B cell (primary cell): ENCODE data around the gene MAP7D3. TPM values are rescaled to one million over a fixed set of nuclear protein-coding genes. Genes with fewer than 3 reads are reported as not detected.

Experiments used
- ATAC-seq: fragments of 200-7000 bp; cut with Tn5 transposase; one replicate; pipeline ENCODE4 v1.10.0; 2021; ENCODE audit warnings: low read depth, mild to moderate bottlenecking, moderate number of reproducible peaks, moderate library complexity
- CTCF ChIA-PET: fragments of 350-600 bp; sonication (Branson Sonifier 250); formaldehyde crosslinking; loops from one replicate; lab custom pipeline; 2021; ENCODE audit warnings: antibody characterized with exemption, inconsistent platforms; lab: Charles Lee
- POLR2A ChIA-PET: fragments of 350-600 bp; sonication (Branson Sonifier 250); formaldehyde crosslinking; loops from one replicate; lab custom pipeline; 2021; ENCODE audit warnings: antibody characterized with exemption; lab: Charles Lee
- DNase-seq: peaks from one replicate; pipeline ENCODE4 v3.0.0; 2013
- H2AFZ ChIP-seq: 2 replicates; pipeline ENCODE4 v1.6.1; 2012; ENCODE audit warnings: mild to moderate bottlenecking, low read depth, low read length; ENCODE audit not compliant: insufficient read depth, poor library complexity, severe bottlenecking
- H3K27ac ChIP-seq, 2 donors: 1 replicate in 1 of 2; 2 replicates in 1 of 2; pipeline ENCODE4 v1.5.1; 2012 to 2013; ENCODE audit warnings: low read length in 2 of 2, mild to moderate bottlenecking in 2 of 2, moderate library complexity in 1 of 2
- H3K27me3 ChIP-seq, 4 experiments: fragments of 200-600 bp in 1 of 4; sonication (generic) in 1 of 4; replicated peaks in 1 of 4; 1 replicate in 2 of 4; 2 replicates in 2 of 4; pipeline versions ENCODE4 v1.6.1 to v1.7.0; 2013 to 2016; ENCODE audit warnings: low read length in 3 of 4, mild to moderate bottlenecking in 2 of 4, mixed read lengths in 1 of 4, moderate library complexity in 1 of 4; ENCODE audit not compliant: insufficient read depth in 4 of 4, control insufficient read depth in 3 of 4; ENCODE audit errors: control extremely low read depth in 1 of 4
- H3K36me3 ChIP-seq, 2 experiments: replicated peaks in 1 of 2; 1 replicate in 1 of 2; 2 replicates in 1 of 2; pipeline versions ENCODE4 v1.6.1 to v1.7.1; 2013; ENCODE audit warnings: low read length in 1 of 2; ENCODE audit not compliant: insufficient read depth in 2 of 2, control insufficient read depth in 1 of 2; ENCODE audit errors: control extremely low read depth in 1 of 2, extremely low read depth in 1 of 2
- H3K4me1 ChIP-seq, 2 donors: fragments of 200-600 bp in 1 of 2; sonication (generic) in 1 of 2; 1 replicate in 1 of 2; 2 replicates in 1 of 2; pipeline versions ENCODE4 v1.5.1 to v1.6.1; 2013 to 2017; ENCODE audit warnings: low read length in 2 of 2; ENCODE audit not compliant: control insufficient read depth in 2 of 2, insufficient read depth in 2 of 2
- H3K4me2 ChIP-seq: replicated peaks from 2 replicates; pipeline ENCODE3; 2012; ENCODE audit warnings: mild to moderate bottlenecking, low read depth, low read length; ENCODE audit not compliant: poor library complexity, severe bottlenecking
- H3K4me3 ChIP-seq, 5 experiments: fragments of 200-600 bp in 1 of 5; sonication (generic) in 1 of 5; 1 replicate in 3 of 5; 2 replicates in 2 of 5; pipeline versions ENCODE4 v1.5.1 to v1.7.0; 2011 to 2016; ENCODE audit warnings: low read length in 4 of 5, mild to moderate bottlenecking in 4 of 5, low read depth in 2 of 5, control low read depth in 1 of 5, moderate library complexity in 1 of 5; ENCODE audit not compliant: insufficient read depth in 1 of 5; ENCODE audit errors: control extremely low read depth in 1 of 5, extremely low read depth in 1 of 5
- H3K79me2 ChIP-seq: fragments of 200-600 bp; sonication (generic); one replicate; pipeline ENCODE4 v1.6.0; 2016; ENCODE audit warnings: low read length; ENCODE audit not compliant: control insufficient read depth, insufficient read depth
- H3K9ac ChIP-seq: fragments of 200-600 bp; sonication (generic); 2 replicates; pipeline ENCODE4 v1.6.1; 2017; ENCODE audit warnings: mild to moderate bottlenecking, low read length, moderate library complexity
- H3K9me3 ChIP-seq, 3 donors: one replicate each; pipeline versions ENCODE4 v1.6.1 to v1.7.1; 2013; ENCODE audit warnings: low read length in 2 of 3; ENCODE audit not compliant: control insufficient read depth in 2 of 3, insufficient read depth in 1 of 3; ENCODE audit errors: control extremely low read depth in 1 of 3
- H4K20me1 ChIP-seq: 2 replicates; pipeline ENCODE4 v1.6.0; 2012; ENCODE audit warnings: mild to moderate bottlenecking, low read length; ENCODE audit not compliant: insufficient read depth, control insufficient read depth, poor library complexity, severe bottlenecking
- H3K27ac Mint-ChIP-seq: one replicate; pipeline ENCODE4 v1.8.0; 2021; ENCODE audit warnings: mixed read lengths
- H3K27me3 Mint-ChIP-seq: one replicate; pipeline ENCODE4 v1.8.0; 2021; ENCODE audit warnings: mixed read lengths
- H3K4me1 Mint-ChIP-seq: one replicate; pipeline ENCODE4 v1.8.0; 2021; ENCODE audit warnings: mixed read lengths
- H3K4me3 Mint-ChIP-seq: one replicate; pipeline ENCODE4 v1.8.0; 2021; ENCODE audit warnings: mixed read lengths
- H3K9me3 Mint-ChIP-seq: one replicate; pipeline ENCODE4 v1.8.0; 2022; ENCODE audit warnings: mixed read lengths; ENCODE audit not compliant: insufficient read depth
- CTCF ChIP-seq: fragments of 200-600 bp; IDR thresholded peaks from one replicate; pipeline ENCODE4 v1.8.0; 2022; ENCODE audit warnings: antibody characterized with exemption, mild to moderate bottlenecking
- EZH2 ChIP-seq: IDR thresholded peaks from 2 replicates; pipeline ENCODE4 v1.6.1; 2012; ENCODE audit warnings: borderline replicate concordance, low read depth, mild to moderate bottlenecking, moderate library complexity, low read length; ENCODE audit not compliant: insufficient read depth, poor library complexity, severe bottlenecking
- WGBS: methylation state at CpG from one replicate; pipeline ENCODE4 v1.1.5; 2013; ENCODE audit warnings: missing lambda C conversion rate; ENCODE audit not compliant: insufficient coverage; 5-methylcytosine and 5-hydroxymethylcytosine counted together
- intact Hi-C: fragments of 100-400 bp; cut with micrococcal nuclease; formaldehyde crosslinking; loops from one replicate; pipeline ENCODE4 v1.10.0; 2022
- polyA plus RNA-seq: library from polyadenylated mRNA; depleted of rRNA; stranded (reverse); fragments of >200 nt; gene quantifications from 2 replicates; pipeline ENCODE4 v1.2.3, GENCODE V29; 2012
- total RNA-seq, 2 donors: library from RNA; stranded (reverse); fragments of 120-200 nt in 1 of 2; gene quantifications; 1 replicate in 1 of 2; 2 replicates in 1 of 2; pipeline versions ENCODE4 v1.2.3 to v1.2.4, GENCODE V29; 2013 to 2022

MAP7D3 gene
- total and polyA plus RNA-seq, 2 donors (not counting 1 experiment from before 2014, with no cell fraction given): 3.8 to 13.0 TPM

- Histone ChIP-seq H3K27me3 (no peaks in the 10 kb centered on the region), H3K4me2 (no peak overlapping the region), H3K4me1 (peaks cover 35 to 43% of the 10 kb centered on the region in 2 donors), H3K4me3 (no peak overlapping the region), H3K79me2 (no peaks in the 10 kb centered on the region), H3K36me3 (no peaks in the 10 kb centered on the region), H2AFZ (no peak overlapping the region), H3K9ac (no peak overlapping the region), H4K20me1 (no peaks in the 10 kb centered on the region), H3K27ac (no peak overlapping the region), H3K9me3 (no peaks in the 10 kb centered on the region)
- peaks cover 38% of the 10 kb centered on the region for H3K4me1 Mint-ChIP-seq
- 100% methylated on average over 4 of the region's 4 CpGs for WGBS
- no peaks in the 10 kb centered on the region for H3K27me3 Mint-ChIP-seq
- H3K27ac Mint-ChIP-seq: no peak overlapping the region
- intact Hi-C loops: no loop called here
- no peak for DNase-seq
- H3K4me3 Mint-ChIP-seq: no peak overlapping the region
- CTCF ChIA-PET: no interaction called here
- ATAC-seq: no peak
- TF ChIP-seq CTCF (no peak), EZH2 (no peak)
- POLR2A ChIA-PET: no interaction called here
- H3K9me3 Mint-ChIP-seq: no peaks in the 10 kb centered on the region
Measured at GRCh38 chrX:136207546-136207945, 43.7 kb downstream of the MAP7D3 start.

GRCh38 chrX:136206916-136207315 lies 44.3 kb downstream of the MAP7D3 start:
- ATAC-seq (no peak), DNase-seq (no peak)
- Histone ChIP-seq H3K9ac (no peak overlapping the region), H3K4me2 (no peak overlapping the region), H3K79me2 (no peaks in the 10 kb centered on the region), H2AFZ (no peak overlapping the region), H3K9me3 (no peaks in the 10 kb centered on the region), H3K27ac (no peak overlapping the region), H3K4me1 (peaks cover 29 to 37% of the 10 kb centered on the region in 2 donors), H3K27me3 (no peaks in the 10 kb centered on the region), H4K20me1 (no peaks in the 10 kb centered on the region), H3K36me3 (no peaks in the 10 kb centered on the region), H3K4me3 (no peak overlapping the region)
- 86% methylated on average over 4 of the region's 6 CpGs for WGBS
- ChIA-PET CTCF (no interaction called here), POLR2A (no interaction called here)
- Mint-ChIP-seq H3K4me1 (peaks cover 32% of the 10 kb centered on the region), H3K27me3 (no peaks in the 10 kb centered on the region), H3K4me3 (no peak overlapping the region), H3K9me3 (no peaks in the 10 kb centered on the region), H3K27ac (no peak overlapping the region)
- intact Hi-C loops: no loop called here
- TF ChIP-seq EZH2 (no peak), CTCF (no peak)
